Breast epithelium (tissue), 4 donors: Measurements from ENCODE around the gene PTPRM. TPM values are rescaled to one million over a fixed set of nuclear protein-coding genes. Genes with fewer than 3 reads are reported as not detected.

Experiments used
- DNase-seq, 2 donors: peaks; one replicate each; pipeline ENCODE4 v3.0.0-alpha.2; 2019; ENCODE audit warnings: low spot score in 2 of 2
- H3K27ac ChIP-seq, 2 donors: fragments of 200-600 bp; sonication (generic) in 1 of 2; one replicate each; pipeline ENCODE4 v1.5.1; 2016 to 2019; ENCODE audit warnings: mild to moderate bottlenecking in 1 of 2
- H3K27me3 ChIP-seq, 2 donors: fragments of 200-600 bp; sonication (generic) in 1 of 2; one replicate each; pipeline versions ENCODE4 v1.5.1 to v1.6.0; 2017 to 2019; ENCODE audit warnings: control low read depth in 1 of 2, mild to moderate bottlenecking in 1 of 2
- H3K36me3 ChIP-seq: fragments of 200-600 bp; one replicate; pipeline ENCODE4 v1.5.1; 2019
- H3K4me1 ChIP-seq, 2 donors: fragments of 200-600 bp; sonication (generic); one replicate each; pipeline ENCODE4 v1.5.1; 2016 to 2019; ENCODE audit warnings: control low read depth in 1 of 2
- H3K4me3 ChIP-seq, 3 donors: fragments of 200-600 bp; sonication (generic); 1 replicate in 2 of 3; 2 replicates in 1 of 3; pipeline ENCODE4 v1.5.1; 2016 to 2019; ENCODE audit warnings: mild to moderate bottlenecking in 3 of 3, moderate library complexity in 2 of 3
- H3K9me3 ChIP-seq, 2 donors: fragments of 200-600 bp; sonication (generic) in 1 of 2; one replicate each; pipeline ENCODE4 v1.5.1; 2016 to 2019; ENCODE audit warnings: control low read depth in 1 of 2
- POLR2A ChIP-seq: fragments of 450-650 bp; IDR thresholded peaks from one replicate; pipeline ENCODE4 v1.6.1; 2016; ENCODE audit warnings: antibody characterized with exemption, mild to moderate bottlenecking, moderate library complexity
- POLR2AphosphoS5 ChIP-seq, 3 donors: sonication (generic); formaldehyde crosslinking; IDR thresholded peaks; one replicate each; pipeline ENCODE4 v1.6.1; 2017; ENCODE audit warnings: antibody characterized with exemption in 3 of 3
- intact Hi-C: fragments of 100-400 bp; cut with DNase I; formaldehyde crosslinking; loops from one replicate; pipeline ENCODE4 v1.15.1; 2023; ENCODE audit warnings: low total_unique reads
- total RNA-seq, 3 donors: library from RNA; depleted of rRNA; stranded (reverse); fragments of >200 nt; gene quantifications; one replicate each; pipeline ENCODE4 v1.1.0, GENCODE V29; 2016
- TF ChIP-seq, protein P1 (sequence below), 3 donors: fragments of 450-650 bp; IDR thresholded peaks; one replicate each; pipeline ENCODE4 v1.5.1; 2016 to 2017; ENCODE audit warnings: antibody characterized with exemption in 3 of 3, mild to moderate bottlenecking in 3 of 3, moderate library complexity in 3 of 3

The PTPRM gene
- total RNA-seq, 3 donors from 2014 or later = 41.7 to 181 (median 140) TPM

DNA sequence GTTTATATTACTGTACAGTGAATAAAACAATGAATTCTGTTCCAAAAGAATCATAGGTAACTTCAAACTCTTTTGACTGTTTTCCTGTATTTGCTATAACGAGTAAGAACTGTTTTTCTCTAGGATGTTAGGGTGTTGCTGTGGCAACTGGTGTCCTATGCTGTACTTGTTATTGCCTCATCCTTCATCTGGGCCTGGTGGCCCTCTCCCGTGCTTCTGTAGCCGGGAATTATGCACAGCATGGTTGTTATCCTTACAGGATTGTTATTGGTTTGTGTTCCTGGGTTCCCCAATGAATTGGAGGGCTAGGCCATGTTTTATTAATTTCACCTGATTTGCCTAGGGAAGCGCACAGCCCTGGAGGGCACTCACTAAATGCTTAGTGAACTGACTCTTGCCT lies 279.2 kb downstream of the PTPRM start:
- Histone ChIP-seq H3K27ac (no peak overlapping the region), H3K4me3 (no peak overlapping the region), H3K27me3 (no peaks in the 10 kb centered on the region), H3K9me3 (peaks cover 7 to 18% of the 10 kb centered on the region in 2 donors), H3K36me3 (no peaks in the 10 kb centered on the region), H3K4me1 (no peaks in the 10 kb centered on the region)
- intact Hi-C loops = no loop called here
- DNase-seq = no peak
- TF ChIP-seq, protein P1, sequence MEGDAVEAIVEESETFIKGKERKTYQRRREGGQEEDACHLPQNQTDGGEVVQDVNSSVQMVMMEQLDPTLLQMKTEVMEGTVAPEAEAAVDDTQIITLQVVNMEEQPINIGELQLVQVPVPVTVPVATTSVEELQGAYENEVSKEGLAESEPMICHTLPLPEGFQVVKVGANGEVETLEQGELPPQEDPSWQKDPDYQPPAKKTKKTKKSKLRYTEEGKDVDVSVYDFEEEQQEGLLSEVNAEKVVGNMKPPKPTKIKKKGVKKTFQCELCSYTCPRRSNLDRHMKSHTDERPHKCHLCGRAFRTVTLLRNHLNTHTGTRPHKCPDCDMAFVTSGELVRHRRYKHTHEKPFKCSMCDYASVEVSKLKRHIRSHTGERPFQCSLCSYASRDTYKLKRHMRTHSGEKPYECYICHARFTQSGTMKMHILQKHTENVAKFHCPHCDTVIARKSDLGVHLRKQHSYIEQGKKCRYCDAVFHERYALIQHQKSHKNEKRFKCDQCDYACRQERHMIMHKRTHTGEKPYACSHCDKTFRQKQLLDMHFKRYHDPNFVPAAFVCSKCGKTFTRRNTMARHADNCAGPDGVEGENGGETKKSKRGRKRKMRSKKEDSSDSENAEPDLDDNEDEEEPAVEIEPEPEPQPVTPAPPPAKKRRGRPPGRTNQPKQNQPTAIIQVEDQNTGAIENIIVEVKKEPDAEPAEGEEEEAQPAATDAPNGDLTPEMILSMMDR (IDR thresholded peaks at IDR 0.05) = no peak
- no peak for TF ChIP-seq POLR2A
- TF ChIP-seq POLR2AphosphoS5 (IDR thresholded peaks at IDR 0.05) = no peak

DNA sequence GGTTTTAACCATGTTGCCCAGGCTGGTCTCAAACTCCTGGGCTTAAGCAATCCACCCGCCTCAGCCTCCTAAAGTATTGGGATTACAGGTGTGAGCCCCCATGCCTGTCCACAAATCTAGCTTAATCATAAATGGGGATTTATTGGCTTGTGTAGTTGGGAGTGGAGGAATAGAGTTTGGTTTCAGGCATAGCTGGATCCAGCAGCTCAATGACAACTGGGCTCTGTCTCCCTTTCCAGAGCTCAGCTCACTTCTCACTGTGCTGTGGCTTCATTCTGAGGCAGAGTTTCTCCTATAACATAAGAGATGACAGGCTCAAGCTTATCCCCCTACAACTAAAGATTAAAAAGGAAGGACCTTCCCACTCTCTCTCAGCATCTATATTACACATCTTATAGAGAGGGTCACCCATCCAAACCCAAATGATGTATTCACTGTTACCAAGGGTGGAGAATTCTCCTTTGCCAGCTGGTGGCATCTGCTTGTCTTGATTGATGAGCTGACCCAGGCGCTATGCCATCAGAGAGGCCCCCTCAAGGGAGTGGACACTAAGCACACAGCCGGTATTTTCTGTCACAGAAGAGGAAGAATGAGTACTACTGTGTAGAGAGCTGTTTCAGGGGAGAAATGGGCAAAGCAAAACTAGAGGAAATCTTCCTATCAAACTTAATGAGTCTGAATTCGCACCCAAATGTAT lies 280.4 kb downstream of the PTPRM start:
- no peak overlapping the region for H3K4me3 ChIP-seq
- DNase-seq = no peak
- H3K27me3 ChIP-seq = no peaks in the 10 kb centered on the region
- intact Hi-C loops = no loop called here
- no peaks in the 10 kb centered on the region for H3K4me1 ChIP-seq
- no peaks in the 10 kb centered on the region for H3K36me3 ChIP-seq
- H3K27ac ChIP-seq = no peak overlapping the region
- TF ChIP-seq POLR2AphosphoS5 (IDR thresholded peaks at IDR 0.05) (no peak), POLR2A (no peak)
- TF ChIP-seq, protein P1 (IDR thresholded peaks at IDR 0.05) = no peak
- H3K9me3 ChIP-seq = peaks cover 7 to 18% of the 10 kb centered on the region in 2 donors

DNA sequence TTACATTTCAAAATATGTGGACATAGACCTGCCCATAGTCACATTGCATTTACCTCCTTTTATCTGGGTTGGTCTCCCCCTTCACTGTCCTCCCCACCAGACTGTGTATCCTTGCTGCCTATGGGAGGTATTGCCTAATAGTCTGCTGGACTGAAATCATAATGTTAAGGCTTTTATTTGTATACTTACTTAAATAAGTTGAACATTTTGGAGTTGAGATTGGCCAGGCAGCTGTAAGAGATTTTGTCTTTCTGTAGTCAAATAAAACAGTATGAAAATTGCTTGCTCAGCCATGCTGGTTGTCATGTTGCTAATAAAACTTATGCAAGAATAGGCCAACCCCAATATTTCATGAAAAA lies 280.9 kb downstream of the PTPRM start:
- TF ChIP-seq POLR2AphosphoS5 (IDR thresholded peaks at IDR 0.05) (no peak), POLR2A (no peak)
- TF ChIP-seq, protein P1 (IDR thresholded peaks at IDR 0.05) = no peak
- intact Hi-C loops = no loop called here
- no peak for DNase-seq
- Histone ChIP-seq H3K36me3 (no peaks in the 10 kb centered on the region), H3K27me3 (no peaks in the 10 kb centered on the region), H3K27ac (no peak overlapping the region), H3K4me3 (no peak overlapping the region), H3K9me3 (peaks cover 7 to 18% of the 10 kb centered on the region in 2 donors), H3K4me1 (no peaks in the 10 kb centered on the region)

DNA sequence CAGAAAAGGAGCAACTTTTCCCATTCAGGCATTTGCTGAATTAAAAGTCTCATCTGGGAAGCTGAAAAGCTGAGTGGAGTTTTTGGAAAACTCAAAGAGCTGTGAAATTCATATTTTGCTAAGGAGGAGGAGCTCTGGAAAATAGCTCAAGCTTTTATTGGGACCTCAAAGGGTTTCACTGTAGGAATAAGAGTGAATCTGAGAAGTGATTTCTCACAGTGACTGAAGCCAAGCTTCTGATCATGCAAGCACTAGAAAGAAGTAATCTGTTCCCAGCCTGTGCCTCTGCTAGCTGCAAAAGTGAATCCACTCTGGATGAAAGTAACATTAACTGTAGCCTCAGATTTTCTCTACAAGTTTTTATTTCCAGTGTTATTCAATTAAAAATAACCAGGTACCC lies 283.3 kb downstream of the PTPRM start:
- peaks cover 0 to 1% of the 10 kb centered on the region in 2 donors for H3K9me3 ChIP-seq
- TF ChIP-seq, protein P1 (IDR thresholded peaks at IDR 0.05) = no peak
- TF ChIP-seq POLR2A (no peak), POLR2AphosphoS5 (IDR thresholded peaks at IDR 0.05) (no peak)
- no peaks in the 10 kb centered on the region for H3K27me3 ChIP-seq
- intact Hi-C loops = no loop called here
- H3K4me1 ChIP-seq = no peaks in the 10 kb centered on the region
- H3K27ac ChIP-seq = no peak overlapping the region
- DNase-seq = no peak
- H3K4me3 ChIP-seq = no peak overlapping the region
- H3K36me3 ChIP-seq = no peaks in the 10 kb centered on the region

DNA sequence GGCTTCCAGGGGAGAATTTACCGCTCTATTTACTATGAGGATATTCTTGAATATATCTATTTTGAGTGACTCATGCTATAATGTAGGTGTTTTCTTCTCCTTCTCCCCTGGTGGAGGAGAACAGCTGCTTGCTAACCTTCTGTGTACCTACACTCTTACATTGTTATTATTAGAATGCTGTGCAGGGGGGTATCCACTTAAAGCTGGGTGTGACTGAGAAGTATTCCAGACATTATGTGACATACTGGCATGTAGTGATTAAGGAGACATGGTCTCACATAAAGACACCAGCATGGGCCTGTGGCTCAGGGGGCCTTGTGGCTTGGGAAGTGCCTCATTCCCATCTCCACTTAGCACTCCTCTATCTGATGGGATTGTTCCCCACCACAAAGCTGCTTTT lies 287.9 kb downstream of the PTPRM start:
- DNase-seq = no peak
- Histone ChIP-seq H3K36me3 (no peaks in the 10 kb centered on the region), H3K4me1 (no peaks in the 10 kb centered on the region), H3K27me3 (no peaks in the 10 kb centered on the region), H3K27ac (no peak overlapping the region), H3K4me3 (no peak overlapping the region), H3K9me3 (no peaks in the 10 kb centered on the region)
- TF ChIP-seq POLR2AphosphoS5 (IDR thresholded peaks at IDR 0.05) (no peak), POLR2A (no peak)
- TF ChIP-seq, protein P1 (IDR thresholded peaks at IDR 0.05) = no peak
- intact Hi-C loops = no loop called here
